ENCODE data around the gene TCF7L2.

TCF7L2 gene

DNA sequence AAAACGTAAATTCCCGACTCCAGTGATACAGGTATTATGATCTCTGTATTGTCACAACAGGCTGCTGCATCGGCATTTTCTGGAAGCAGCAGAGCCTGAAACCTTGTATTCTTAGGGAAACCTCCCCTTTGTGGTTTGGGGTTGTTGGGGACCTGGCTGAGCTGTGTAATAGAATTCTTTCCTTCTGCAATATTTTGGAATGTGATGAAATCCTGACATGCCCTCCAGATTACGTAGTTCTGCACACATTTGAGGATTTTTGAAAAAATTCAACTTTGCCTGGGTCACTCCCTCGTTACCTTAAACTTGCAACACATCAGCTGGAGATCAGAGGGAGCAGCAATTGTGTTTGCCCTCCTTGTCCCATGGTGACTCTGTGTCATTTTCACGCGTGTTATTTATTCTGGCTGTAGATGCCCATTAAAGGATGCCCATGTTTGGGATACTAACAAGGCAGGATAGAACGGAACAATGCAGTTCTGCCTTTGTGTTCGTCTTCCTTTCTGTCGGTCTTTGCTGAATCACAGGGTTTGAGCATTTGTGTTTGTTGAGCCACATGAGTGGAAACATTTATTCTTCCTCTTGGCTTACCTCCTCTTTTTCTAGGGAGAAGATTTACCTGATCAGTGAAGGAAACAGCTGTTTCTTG, 181.7 kb downstream of the TCF7L2 start:
- TF ChIP-seq, protein P1, sequence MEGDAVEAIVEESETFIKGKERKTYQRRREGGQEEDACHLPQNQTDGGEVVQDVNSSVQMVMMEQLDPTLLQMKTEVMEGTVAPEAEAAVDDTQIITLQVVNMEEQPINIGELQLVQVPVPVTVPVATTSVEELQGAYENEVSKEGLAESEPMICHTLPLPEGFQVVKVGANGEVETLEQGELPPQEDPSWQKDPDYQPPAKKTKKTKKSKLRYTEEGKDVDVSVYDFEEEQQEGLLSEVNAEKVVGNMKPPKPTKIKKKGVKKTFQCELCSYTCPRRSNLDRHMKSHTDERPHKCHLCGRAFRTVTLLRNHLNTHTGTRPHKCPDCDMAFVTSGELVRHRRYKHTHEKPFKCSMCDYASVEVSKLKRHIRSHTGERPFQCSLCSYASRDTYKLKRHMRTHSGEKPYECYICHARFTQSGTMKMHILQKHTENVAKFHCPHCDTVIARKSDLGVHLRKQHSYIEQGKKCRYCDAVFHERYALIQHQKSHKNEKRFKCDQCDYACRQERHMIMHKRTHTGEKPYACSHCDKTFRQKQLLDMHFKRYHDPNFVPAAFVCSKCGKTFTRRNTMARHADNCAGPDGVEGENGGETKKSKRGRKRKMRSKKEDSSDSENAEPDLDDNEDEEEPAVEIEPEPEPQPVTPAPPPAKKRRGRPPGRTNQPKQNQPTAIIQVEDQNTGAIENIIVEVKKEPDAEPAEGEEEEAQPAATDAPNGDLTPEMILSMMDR (conservative IDR thresholded peaks at IDR 0.05) = no peak
- no peak overlapping the region for H3K27ac ChIP-seq

DNA sequence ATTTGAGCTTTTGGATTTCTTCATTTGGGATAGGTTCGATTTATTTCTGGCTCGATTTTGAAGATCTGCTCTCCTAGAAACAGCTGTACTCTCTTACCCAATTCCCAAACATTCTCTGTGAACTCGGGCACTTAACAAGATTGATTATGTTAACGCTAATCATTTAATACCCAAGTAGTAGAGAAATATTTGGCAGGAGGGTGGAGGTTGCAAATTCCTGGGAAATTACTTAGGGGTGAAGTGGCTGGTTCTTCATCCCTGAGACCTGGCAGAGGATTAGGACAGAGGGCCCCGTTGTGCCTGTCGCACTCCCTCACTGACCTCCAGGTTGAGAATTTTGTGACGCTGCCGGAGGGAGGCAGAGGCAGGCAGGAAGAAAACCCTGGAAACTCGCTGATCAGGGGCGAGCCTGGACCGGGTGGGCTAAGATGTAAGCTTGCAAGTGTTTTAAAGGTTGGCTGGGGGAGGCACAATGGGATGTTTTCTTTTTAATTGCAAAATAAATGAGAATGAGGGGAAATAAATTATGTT, 182.6 kb downstream of the TCF7L2 start:
- H3K27ac ChIP-seq = no peak overlapping the region
- TF ChIP-seq, protein P1 (conservative IDR thresholded peaks at IDR 0.05) = no peak

DNA sequence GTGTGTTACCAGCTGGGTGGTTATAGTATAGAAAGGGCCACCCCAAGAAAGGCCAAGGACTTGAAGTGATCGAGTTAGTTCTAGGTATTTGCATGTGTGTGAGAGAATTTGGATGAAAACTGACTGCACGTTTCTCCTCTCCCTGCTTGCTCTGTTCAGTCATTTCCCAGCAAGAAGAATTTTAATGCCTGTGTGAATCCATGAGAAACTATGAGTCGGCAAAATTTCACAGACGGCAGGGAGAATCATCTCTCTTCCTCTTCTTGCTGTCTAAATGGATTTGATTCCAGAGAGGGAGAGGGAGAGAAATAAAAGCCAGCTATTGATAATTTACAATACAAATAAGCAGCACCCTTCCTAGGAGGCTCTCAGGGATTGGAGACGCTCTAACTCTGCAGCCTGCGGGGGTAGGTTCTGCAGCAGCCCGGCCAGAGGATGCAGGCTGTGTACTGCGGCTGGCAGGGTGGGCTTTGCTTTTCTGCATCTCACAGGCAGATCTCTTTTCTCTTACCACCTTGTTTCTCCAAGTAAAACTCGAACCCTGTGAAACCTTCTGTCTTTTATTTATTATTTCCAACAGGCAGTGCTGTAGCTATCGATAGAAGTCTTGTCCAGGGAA, 183.6 kb downstream of the TCF7L2 start:
- TF ChIP-seq, protein P1 (conservative IDR thresholded peaks at IDR 0.05) = no peak
- H3K27ac ChIP-seq = no peak overlapping the region

DNA sequence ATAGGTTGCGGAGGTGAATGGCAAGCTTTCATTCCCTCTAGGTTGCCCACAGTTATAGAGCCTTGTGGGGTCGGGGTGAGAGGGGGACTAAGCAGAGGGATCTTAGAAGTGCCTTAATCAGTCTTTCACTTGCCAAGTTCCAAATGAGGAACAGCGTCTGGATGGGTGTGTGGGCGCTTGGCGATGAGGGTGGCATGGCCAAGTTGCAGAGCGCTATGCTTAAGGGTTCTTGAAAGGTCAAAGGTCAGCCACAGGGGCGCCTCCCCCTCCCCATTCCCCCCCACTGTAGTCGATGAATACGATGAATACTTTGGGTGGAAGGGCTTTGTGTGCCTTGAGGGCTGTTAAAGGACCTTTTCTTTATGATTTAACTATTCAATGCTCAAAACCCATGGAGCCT, 185.0 kb downstream of the TCF7L2 start:
- no peak overlapping the region for H3K27ac ChIP-seq
- TF ChIP-seq, protein P1 (conservative IDR thresholded peaks at IDR 0.05) = no peak

DNA sequence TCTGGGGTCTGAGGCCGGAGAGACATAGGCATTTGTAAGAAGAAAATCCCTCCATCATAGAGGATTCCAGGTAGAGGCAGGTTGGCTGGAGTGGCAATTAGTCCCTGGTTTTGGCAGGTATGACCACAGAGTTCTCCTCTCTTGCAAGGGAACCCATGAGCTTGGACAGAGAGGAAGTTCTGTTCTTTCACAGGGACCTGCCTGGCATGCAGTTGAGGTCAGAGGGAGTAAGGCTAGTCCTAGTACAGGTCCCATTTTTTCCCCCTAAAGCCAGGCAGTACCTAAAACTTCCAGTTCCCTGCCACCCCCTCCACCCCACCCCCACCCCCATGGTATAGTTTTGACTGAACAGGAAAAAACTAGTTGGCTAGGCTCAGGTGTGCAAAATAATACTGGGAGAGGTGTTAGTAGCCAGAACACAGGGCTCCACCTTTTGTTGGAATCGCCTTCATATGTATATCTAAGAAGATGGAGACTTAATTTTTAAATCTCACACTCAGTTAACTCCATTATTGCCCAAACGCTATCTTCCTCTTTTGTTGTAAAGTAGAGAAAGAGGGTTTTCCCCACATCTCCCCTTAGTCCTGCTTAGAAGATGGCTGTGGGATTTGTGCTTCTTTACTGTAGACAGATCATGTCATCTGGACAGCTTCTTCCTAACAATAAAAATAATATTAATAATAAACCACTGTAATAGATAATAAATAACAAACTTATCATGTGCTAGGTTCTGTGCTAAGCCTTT, 188.1 kb downstream of the TCF7L2 start:
- TF ChIP-seq, protein P1 (conservative IDR thresholded peaks at IDR 0.05) = no peak
- H3K27ac ChIP-seq = no peak overlapping the region

DNA sequence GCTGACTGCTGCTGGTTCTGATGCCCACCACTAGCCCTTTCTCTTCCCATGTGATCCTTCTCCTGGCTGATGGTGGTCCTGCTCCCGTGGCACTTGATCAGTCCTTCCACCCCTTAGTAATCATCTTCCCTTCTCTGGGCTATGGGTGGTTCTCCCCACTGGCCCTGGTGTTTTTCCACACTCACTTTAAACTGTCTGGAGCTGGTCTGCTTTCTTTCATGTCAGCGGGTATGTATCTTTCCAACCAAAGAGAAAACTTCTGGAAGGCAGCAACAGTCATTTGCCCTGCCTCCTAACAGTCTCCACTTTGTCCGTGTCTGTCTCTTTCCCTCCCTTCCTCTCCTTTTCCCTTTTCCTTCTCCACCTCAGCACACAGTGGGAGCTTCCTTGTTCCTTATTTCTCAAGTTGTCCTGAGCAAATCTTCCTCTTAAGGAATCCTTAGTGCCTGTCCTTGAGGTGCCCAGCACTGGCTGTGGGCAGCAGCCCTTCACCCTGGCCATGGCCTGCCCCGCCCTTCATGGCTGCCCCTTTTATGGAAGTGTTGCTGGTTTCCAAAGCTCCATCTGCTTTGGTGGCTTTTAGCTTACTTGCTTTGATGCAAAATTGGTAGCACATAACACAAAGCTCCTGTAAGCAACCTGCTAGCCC, 189.0 kb downstream of the TCF7L2 start:
- H3K27ac ChIP-seq = no peak overlapping the region

More for the DNA sequence above, 189.0 kb downstream of the TCF7L2 start:
- TF ChIP-seq, protein P1 (conservative IDR thresholded peaks at IDR 0.05) = no peak
